GM23338 (cell line): ENCODE measurements around the gene HMGN1. TPM values are rescaled to one million over a fixed set of nuclear protein-coding genes. Genes with fewer than 3 reads are reported as not detected.

ENCODE experiments used
- ATAC-seq: fragments of 200-7000 bp; cut with Tn5 transposase; 3 replicates; pipeline ENCODE4 v1.9.1; 2020
- DNase-seq: peaks from one replicate; pipeline ENCODE4 v3.0.0-alpha.2; 2015; ENCODE audit warnings: low spot score
- H2AFZ ChIP-seq: fragments of 200-600 bp; sonication (generic); 2 replicates; pipeline ENCODE4 v1.8.0; 2016; ENCODE audit warnings: antibody characterized with exemption, mild to moderate bottlenecking, moderate library complexity
- H3F3A ChIP-seq: fragments of 200-600 bp; sonication (generic); replicated peaks from 2 replicates; pipeline ENCODE4 v1.8.0; 2017; ENCODE audit warnings: antibody characterized with exemption, mixed run types, low read depth
- H3K27ac ChIP-seq: fragments of 200-600 bp; sonication (generic); 2 replicates; pipeline ENCODE4 v1.6.1; 2016; ENCODE audit warnings: low read depth
- H3K27me3 ChIP-seq: fragments of 200-600 bp; sonication (generic); 2 replicates; pipeline ENCODE4 v1.8.0; 2016; ENCODE audit warnings: mild to moderate bottlenecking, mixed run types, moderate library complexity; ENCODE audit not compliant: insufficient read depth
- H3K36me3 ChIP-seq: fragments of 200-600 bp; sonication (generic); 2 replicates; pipeline ENCODE4 v1.8.0; 2016; ENCODE audit warnings: mild to moderate bottlenecking; ENCODE audit not compliant: insufficient read depth
- H3K4me1 ChIP-seq: fragments of 200-600 bp; sonication (generic); 2 replicates; pipeline ENCODE4 v1.8.0; 2016; ENCODE audit warnings: mild to moderate bottlenecking, moderate library complexity; ENCODE audit not compliant: insufficient read depth
- H3K4me2 ChIP-seq: fragments of 200-600 bp; sonication (generic); 2 replicates; pipeline ENCODE4 v1.7.1; 2017; ENCODE audit warnings: mixed run types
- H3K4me3 ChIP-seq: fragments of 200-600 bp; sonication (generic); 2 replicates; pipeline ENCODE4 v1.6.1; 2016; ENCODE audit warnings: mixed run types
- H3K79me2 ChIP-seq: fragments of 200-600 bp; sonication (generic); replicated peaks from 2 replicates; pipeline ENCODE4 v1.8.0; 2017; ENCODE audit warnings: mild to moderate bottlenecking; ENCODE audit not compliant: insufficient read depth
- H3K9me2 ChIP-seq: fragments of 200-600 bp; sonication (generic); 2 replicates; pipeline ENCODE4 v1.8.0; 2017; ENCODE audit not compliant: insufficient read depth
- H4K20me1 ChIP-seq: fragments of 200-600 bp; sonication (generic); replicated peaks from 2 replicates; pipeline ENCODE4 v1.8.0; 2017; ENCODE audit warnings: mild to moderate bottlenecking; ENCODE audit not compliant: insufficient read depth
- H3K27ac Mint-ChIP-seq: 2 replicates; pipeline ENCODE4 v1.8.0; 2020; ENCODE audit warnings: inconsistent platforms, mild to moderate bottlenecking, moderate library complexity, mixed read lengths
- H3K27me3 Mint-ChIP-seq: 3 replicates; pipeline ENCODE4 v1.8.0; 2022; ENCODE audit warnings: low read depth, mild to moderate bottlenecking, moderate library complexity, mixed read lengths, inconsistent platforms; ENCODE audit not compliant: insufficient read depth, poor library complexity
- H3K36me3 Mint-ChIP-seq: 3 replicates; pipeline ENCODE4 v1.8.0; 2021; ENCODE audit warnings: low read depth, mild to moderate bottlenecking, inconsistent platforms, moderate library complexity, mixed read lengths
- H3K4me1 Mint-ChIP-seq: 3 replicates; pipeline ENCODE4 v1.8.0; 2020; ENCODE audit warnings: mild to moderate bottlenecking, inconsistent platforms, mixed read lengths
- H3K4me3 Mint-ChIP-seq: 3 replicates; pipeline ENCODE4 v1.8.0; 2021; ENCODE audit warnings: moderate library complexity, mild to moderate bottlenecking, inconsistent platforms, mixed read lengths
- H3K9me3 Mint-ChIP-seq: 3 replicates; pipeline ENCODE4 v1.8.0; 2020; ENCODE audit warnings: moderate library complexity, mild to moderate bottlenecking, inconsistent platforms, mixed read lengths
- CREB1 ChIP-seq: fragments of 250-450 bp; sonication (Bioruptor Pico); IDR thresholded peaks from 2 replicates; pipeline ENCODE4 v1.5.0; 2020; ENCODE audit warnings: low read depth, mild to moderate bottlenecking, moderate library complexity
- CTCF ChIP-seq, 2 experiments: fragments of 200-600 bp in 1 of 2; sonication (generic) in 1 of 2; conservative IDR thresholded peaks; 2 replicates each; pipeline versions ENCODE4 v1.5.1 to v1.6.1; 2016 to 2017; ENCODE audit warnings: antibody characterized with exemption in 2 of 2, low read depth in 2 of 2, mild to moderate bottlenecking in 2 of 2, moderate library complexity in 1 of 2
- EZH2phosphoT487 ChIP-seq: fragments of 200-600 bp; sonication (generic); IDR thresholded peaks from one replicate; pipeline ENCODE4 v1.8.1; 2018; ENCODE audit warnings: antibody characterized with exemption; ENCODE audit not compliant: unreplicated experiment
- JUNB ChIP-seq: IDR thresholded peaks from one replicate; pipeline ENCODE4 v1.6.1; 2016; ENCODE audit warnings: antibody characterized with exemption; ENCODE audit not compliant: unreplicated experiment
- REST ChIP-seq: IDR thresholded peaks from one replicate; pipeline ENCODE4 v1.6.1; 2018; ENCODE audit warnings: antibody characterized with exemption; ENCODE audit not compliant: unreplicated experiment
- ZNF331 ChIP-seq: fragments of 250-450 bp; sonication (Bioruptor Pico); IDR thresholded peaks from 2 replicates; pipeline ENCODE4 v1.5.0; 2020; ENCODE audit warnings: low read depth, mild to moderate bottlenecking, moderate library complexity
- ZNF462 ChIP-seq: fragments of 250-450 bp; sonication (Bioruptor Pico); IDR thresholded peaks from 2 replicates; pipeline ENCODE4 v1.5.0; 2020; ENCODE audit warnings: mild to moderate bottlenecking, moderate library complexity
- polyA plus RNA-seq: library from polyadenylated mRNA; unstranded; fragments of >200 nt; fragmentation: Nextera tagmentation; extraction: Ambion mirVana; gene quantifications from 2 replicates; pipeline ENCODE4 v1.2.1, GENCODE V29; 2016
- total RNA-seq: library from RNA; depleted of rRNA; stranded (reverse); fragments of >200 nt; shearing (Covaris generic); gene quantifications from 2 replicates; pipeline ENCODE4 v1.2.3, GENCODE V29; 2014

HMGN1 gene
- total and polyA plus RNA-seq, 2 experiments from 2014 or later, result 403 to 889 TPM

- ATAC-seq (no peak), DNase-seq (peak; percentile 31)
- Histone ChIP-seq H3F3A (peaks cover 14% of the 10 kb centered on the region; the same call in 1 of the 2 replicates), H3K4me1 (peaks cover 6% of the 10 kb centered on the region), H3K27ac (no peak overlapping the region), H3K4me3 (no peak overlapping the region), H4K20me1 (no peaks in the 10 kb centered on the region; the same call in 1 of the 2 replicates), H3K27me3 (no peaks in the 10 kb centered on the region), H3K4me2 (no peak overlapping the region), H3K9me2 (no peaks in the 10 kb centered on the region), H3K79me2 (peaks cover 16% of the 10 kb centered on the region), H3K36me3 (no peaks in the 10 kb centered on the region), H2AFZ (peak overlapping the region; percentile 85)
- H3K4me3 Mint-ChIP-seq, result no peak overlapping the region
- peaks cover 7% of the 10 kb centered on the region for H3K27me3 Mint-ChIP-seq
- H3K27ac Mint-ChIP-seq, result no peak overlapping the region; the same call in 1 of the 2 replicates
- no peak for TF ChIP-seq EZH2phosphoT487
- TF ChIP-seq JUNB, result no peak
- TF ChIP-seq CTCF (conservative IDR thresholded peaks at IDR 0.05; ENCODE audit: low read depth in 2 of 2), result peak in 1 of 2 experiments; percentile 15; a peak in 1 of 4 replicates
- TF ChIP-seq REST, result no peak
- no peak for TF ChIP-seq CREB1 (CRISPR knock-in tag)
- no peak for TF ChIP-seq ZNF331
- TF ChIP-seq ZNF462 (CRISPR knock-in tag), result no peak
- H3K36me3 Mint-ChIP-seq, result no peaks in the 10 kb centered on the region; the same call in 2 of the 3 replicates
- no peaks in the 10 kb centered on the region for H3K9me3 Mint-ChIP-seq
- H3K4me1 Mint-ChIP-seq, result peaks cover 21% of the 10 kb centered on the region
Measured at GRCh38 chr21:39377444-39378050, 28.7 kb upstream of the HMGN1 start.
